Endothelial cell of umbilical vein (primary cell): ENCODE results near the gene TBC1D9B.

ENCODE experiments used
- EZH2 ChIP-seq: IDR thresholded peaks from 2 replicates; pipeline ENCODE4 v1.6.1; 2012; ENCODE audit warnings: borderline replicate concordance, low read depth, mild to moderate bottlenecking, moderate library complexity, low read length, inconsistent platforms; ENCODE audit not compliant: severe bottlenecking
- GATA2 ChIP-seq: IDR thresholded peaks from 2 replicates; pipeline ENCODE4 v1.7.0; 2011; ENCODE audit warnings: low read depth, mild to moderate bottlenecking, moderate library complexity, mixed read lengths, low read length; ENCODE audit not compliant: insufficient read length, insufficient read depth
- MYC ChIP-seq: IDR thresholded peaks from one replicate; pipeline ENCODE4 v1.6.1; 2011; ENCODE audit warnings: mild to moderate bottlenecking, low read depth, low read length
- POLR2A ChIP-seq: IDR thresholded peaks from 2 replicates; pipeline ENCODE4 v1.6.1; 2012; ENCODE audit warnings: low read depth, mild to moderate bottlenecking, control low read depth, low read length
- POLR2AphosphoS5 ChIP-seq: IDR thresholded peaks from 2 replicates; pipeline ENCODE4 v1.6.1; 2012; ENCODE audit warnings: low read depth, mild to moderate bottlenecking, control low read depth, low read length, moderate library complexity; ENCODE audit not compliant: insufficient read depth
- TF ChIP-seq, protein P1 (sequence below), 2 donors: IDR thresholded peaks; 1 replicate in 1 of 2; 2 replicates in 1 of 2; pipeline ENCODE4 v1.5.1; 2011; ENCODE audit warnings: low read length in 2 of 2, mild to moderate bottlenecking in 2 of 2, moderate library complexity in 2 of 2, control low read depth in 1 of 2, inconsistent platforms in 1 of 2, low read depth in 1 of 2; ENCODE audit not compliant: insufficient read depth in 1 of 2; ENCODE audit errors: extremely low read depth in 1 of 2
- TF ChIP-seq, protein P2 (sequence below): IDR thresholded peaks from 2 replicates; pipeline ENCODE4 v1.6.1; 2011; ENCODE audit not compliant: insufficient read depth, insufficient read length

- no peak for TF ChIP-seq GATA2
- TF ChIP-seq, protein P1, sequence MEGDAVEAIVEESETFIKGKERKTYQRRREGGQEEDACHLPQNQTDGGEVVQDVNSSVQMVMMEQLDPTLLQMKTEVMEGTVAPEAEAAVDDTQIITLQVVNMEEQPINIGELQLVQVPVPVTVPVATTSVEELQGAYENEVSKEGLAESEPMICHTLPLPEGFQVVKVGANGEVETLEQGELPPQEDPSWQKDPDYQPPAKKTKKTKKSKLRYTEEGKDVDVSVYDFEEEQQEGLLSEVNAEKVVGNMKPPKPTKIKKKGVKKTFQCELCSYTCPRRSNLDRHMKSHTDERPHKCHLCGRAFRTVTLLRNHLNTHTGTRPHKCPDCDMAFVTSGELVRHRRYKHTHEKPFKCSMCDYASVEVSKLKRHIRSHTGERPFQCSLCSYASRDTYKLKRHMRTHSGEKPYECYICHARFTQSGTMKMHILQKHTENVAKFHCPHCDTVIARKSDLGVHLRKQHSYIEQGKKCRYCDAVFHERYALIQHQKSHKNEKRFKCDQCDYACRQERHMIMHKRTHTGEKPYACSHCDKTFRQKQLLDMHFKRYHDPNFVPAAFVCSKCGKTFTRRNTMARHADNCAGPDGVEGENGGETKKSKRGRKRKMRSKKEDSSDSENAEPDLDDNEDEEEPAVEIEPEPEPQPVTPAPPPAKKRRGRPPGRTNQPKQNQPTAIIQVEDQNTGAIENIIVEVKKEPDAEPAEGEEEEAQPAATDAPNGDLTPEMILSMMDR (IDR thresholded peaks at IDR 0.05; ENCODE audit: extremely low read depth in 1 of 2, insufficient read depth in 1 of 2, low read depth in 1 of 2, low read length in 2 of 2): no peak
- TF ChIP-seq POLR2A: no peak
- TF ChIP-seq EZH2: no peak
- no peak for TF ChIP-seq POLR2AphosphoS5
- TF ChIP-seq, protein P2, sequence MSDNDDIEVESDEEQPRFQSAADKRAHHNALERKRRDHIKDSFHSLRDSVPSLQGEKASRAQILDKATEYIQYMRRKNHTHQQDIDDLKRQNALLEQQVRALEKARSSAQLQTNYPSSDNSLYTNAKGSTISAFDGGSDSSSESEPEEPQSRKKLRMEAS: no peak
- TF ChIP-seq MYC: no peak
These were observed 74.5 kb downstream of the TBC1D9B start for GRCh38 chr5:179833056-179833708.
